K562 (cell line): ENCODE results near the gene ADAT3.

Experiments
- CAMTA2 ChIP-seq: fragments of 250-450 bp; sonication (Bioruptor Pico); conservative IDR thresholded peaks from 2 replicates; pipeline ENCODE4 v1.5.1; 2022
- ELF1 ChIP-seq: fragments of 200-800 bp; sonication (Bioruptor generic); IDR thresholded peaks from 2 replicates; pipeline ENCODE4 v1.6.1; 2016; ENCODE audit warnings: missing genetic modification characterization, missing compliant biosample characterization
- FOS ChIP-seq: IDR thresholded peaks from 3 replicates; pipeline ENCODE4 v1.6.1; 2011; ENCODE audit not compliant: insufficient read length; ENCODE audit errors: extremely low read depth
- GABPA ChIP-seq: fragments of 200-800 bp; sonication (Bioruptor generic); conservative IDR thresholded peaks from 2 replicates; pipeline ENCODE4 v1.6.1; 2016; ENCODE audit warnings: low read depth, missing genetic modification characterization, missing compliant biosample characterization
- HNRNPUL1 ChIP-seq: fragments of 200-400 bp; formaldehyde crosslinking; IDR thresholded peaks from 2 replicates; pipeline ENCODE4 v1.6.1; 2017; ENCODE audit warnings: low read length
- NBN ChIP-seq: fragments of 450-650 bp; IDR thresholded peaks from 2 replicates; pipeline ENCODE4 v1.6.1; 2016; ENCODE audit warnings: low read depth, mild to moderate bottlenecking
- POLR2AphosphoS5 ChIP-seq: IDR thresholded peaks from 2 replicates; pipeline ENCODE4 v1.6.1; 2011; ENCODE audit warnings: mild to moderate bottlenecking, low read depth, low read length, moderate library complexity; ENCODE audit not compliant: control insufficient read depth, insufficient read depth
- TCFL5 ChIP-seq: fragments of 250-450 bp; sonication (Bioruptor Pico); conservative IDR thresholded peaks from 2 replicates; pipeline ENCODE4 v1.6.1; 2021; ENCODE audit warnings: mild to moderate bottlenecking, moderate library complexity, matching md5 sums
- ZNF282 ChIP-seq: sonication (generic); formaldehyde crosslinking; IDR thresholded peaks from 2 replicates; pipeline ENCODE4 v1.8.1; 2023; ENCODE audit warnings: missing genetic modification reagents

DNA sequence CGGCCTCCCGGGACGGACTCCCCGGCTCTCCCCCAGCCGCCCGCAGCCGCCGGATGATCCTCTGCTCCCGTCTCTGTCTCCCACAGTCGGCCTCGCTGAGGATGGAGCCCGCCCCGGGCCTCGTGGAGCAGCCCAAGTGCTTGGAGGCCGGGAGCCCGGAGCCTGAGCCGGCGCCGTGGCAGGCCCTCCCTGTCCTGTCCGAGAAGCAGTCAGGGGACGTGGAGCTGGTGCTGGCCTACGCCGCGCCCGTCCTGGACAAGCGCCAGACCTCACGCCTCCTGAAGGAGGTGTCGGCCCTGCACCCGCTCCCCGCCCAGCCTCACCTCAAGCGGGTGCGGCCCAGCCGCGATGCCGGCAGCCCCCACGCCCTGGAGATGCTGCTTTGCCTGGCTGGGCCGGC is 6.8 kb downstream of the ADAT3 start:
- no peak for TF ChIP-seq ELF1 (tag)
- no peak for TF ChIP-seq TCFL5 (CRISPR knock-in tag)
- no peak for TF ChIP-seq HNRNPUL1
- TF ChIP-seq FOS, result no peak
- no peak for TF ChIP-seq NBN
- TF ChIP-seq GABPA (tag), result no peak
- no peak for TF ChIP-seq ZNF282 (CRISPR knock-in tag)
- TF ChIP-seq CAMTA2 (CRISPR knock-in tag), result no peak
- TF ChIP-seq POLR2AphosphoS5, result no peak
